HCT116 (cell line): ENCODE data around the gene CLEC3B. TPM values are rescaled to one million over a fixed set of nuclear protein-coding genes. Genes with fewer than 3 reads are reported as not detected.

ENCODE experiments used
- ATAC-seq: fragments of 200-7000 bp; cut with Tn5 transposase; 2 replicates; pipeline ENCODE4 v1.9.1; 2020; ENCODE audit warnings: mild to moderate bottlenecking, moderate library complexity
- BruUV-seq: library from RNA; stranded (reverse); fragments of 400-500 nt; replicated peaks from 2 replicates; lab custom pipeline; 2021; lab: Mats Ljungman, UMichigan
- CTCF ChIA-PET: fragments of 300-600 bp; sonication (Branson Sonifier 250); formaldehyde crosslinking; loops from one replicate; lab custom pipeline; 2021; ENCODE audit warnings: antibody characterized with exemption; lab: Charles Lee
- POLR2A ChIA-PET: fragments of 300-600, 350-600 bp; sonication (Branson Sonifier 250); formaldehyde crosslinking; loops from one replicate; lab custom pipeline; 2021; ENCODE audit warnings: antibody characterized with exemption; lab: Charles Lee
- RAD21 ChIA-PET, 2 experiments: fragments of 300-600 bp; sonication (Branson Sonifier 250); formaldehyde crosslinking; loops; one replicate each; lab custom pipeline; 2023; ENCODE audit warnings: low total read pairs in 2 of 2; ENCODE audit not compliant: uncharacterized antibody in 2 of 2, unreplicated experiment in 2 of 2, low non-redundant PET in 1 of 2; lab: Charles Lee
- DNase-seq: peaks from one replicate; pipeline ENCODE4 v3.0.0-alpha.2; 2010; ENCODE audit warnings: low read depth, low spot score
- H2AFZ ChIP-seq: fragments of 200-600 bp; shearing (Covaris generic), sonication (generic); 2 replicates; pipeline ENCODE4 v1.6.1; 2017; ENCODE audit warnings: low read depth, mixed run types, mixed read lengths, antibody characterized with exemption, low read length; ENCODE audit not compliant: poor library complexity, severe bottlenecking
- H3K27ac ChIP-seq: 2 replicates; pipeline ENCODE4 v1.5.1; 2012; ENCODE audit warnings: low read depth, low read length
- H3K27me3 ChIP-seq: fragments of 200-600 bp; sonication (generic); 2 replicates; pipeline ENCODE4 v1.6.1; 2016; ENCODE audit warnings: mixed run types, low read length, mixed read lengths; ENCODE audit not compliant: insufficient read depth
- H3K36me3 ChIP-seq, 2 experiments: fragments of 200-500 bp in 1 of 2; fragments of 200-600 bp in 1 of 2; sonication (Bioruptor generic) in 1 of 2; sonication (generic) in 1 of 2; 2 replicates each; pipeline versions ENCODE4 v1.5.1 to v1.6.1; 2014 to 2016; ENCODE audit warnings: low read length in 2 of 2, inconsistent platforms in 1 of 2, mixed read lengths in 1 of 2, mixed run types in 1 of 2; ENCODE audit not compliant: insufficient read depth in 2 of 2, control insufficient read depth in 1 of 2
- H3K4me1 ChIP-seq, 2 experiments: fragments of 200-600 bp in 1 of 2; sonication (generic) in 1 of 2; 2 replicates each; pipeline versions ENCODE4 v1.5.1 to v1.6.1; 2012 to 2017; ENCODE audit warnings: low read length in 2 of 2, inconsistent platforms in 1 of 2, mild to moderate bottlenecking in 1 of 2, mixed read lengths in 1 of 2, mixed run types in 1 of 2, moderate library complexity in 1 of 2; ENCODE audit not compliant: insufficient read depth in 2 of 2, control insufficient read depth in 1 of 2
- H3K4me2 ChIP-seq: fragments of 200-600 bp; sonication (generic); 2 replicates; pipeline ENCODE4 v1.6.1; 2017; ENCODE audit warnings: mixed run types, low read length, mixed read lengths
- H3K4me3 ChIP-seq, 2 experiments: fragments of 200-600 bp in 1 of 2; sonication (generic) in 1 of 2; replicated peaks in 1 of 2; 2 replicates each; pipeline ENCODE4 v1.5.1; 2011 to 2016; ENCODE audit warnings: low read length in 2 of 2, control low read depth in 1 of 2, low read depth in 1 of 2, mild to moderate bottlenecking in 1 of 2, mixed read lengths in 1 of 2, mixed run types in 1 of 2
- H3K79me2 ChIP-seq: fragments of 200-600 bp; sonication (generic); 2 replicates; pipeline ENCODE4 v1.6.1; 2017; ENCODE audit warnings: mild to moderate bottlenecking, mixed run types, low read length, moderate library complexity, mixed read lengths; ENCODE audit not compliant: insufficient read depth
- H3K9ac ChIP-seq: fragments of 200-600 bp; sonication (generic); 2 replicates; pipeline ENCODE4 v1.6.1; 2016; ENCODE audit warnings: low read length, mixed read lengths
- H3K9me2 ChIP-seq: fragments of 200-600 bp; sonication (generic), shearing (Covaris generic); 2 replicates; pipeline ENCODE4 v1.6.1; 2017; ENCODE audit warnings: mixed run types, mild to moderate bottlenecking, moderate library complexity; ENCODE audit not compliant: insufficient read depth
- H3K9me3 ChIP-seq, 2 experiments: fragments of 200-500 bp in 1 of 2; fragments of 200-600 bp in 1 of 2; sonication (Bioruptor generic) in 1 of 2; sonication (generic) in 1 of 2; 2 replicates each; pipeline ENCODE4 v1.6.1; 2014 to 2017; ENCODE audit warnings: low read length in 2 of 2, mixed read lengths in 2 of 2, inconsistent platforms in 1 of 2, low read depth in 1 of 2, mild to moderate bottlenecking in 1 of 2, mixed run types in 1 of 2, moderate library complexity in 1 of 2; ENCODE audit not compliant: control insufficient read depth in 1 of 2, insufficient read depth in 1 of 2
- H4K20me1 ChIP-seq: fragments of 200-600 bp; sonication (generic), shearing (Covaris generic); 2 replicates; pipeline ENCODE4 v1.6.1; 2017; ENCODE audit warnings: mixed run types, mild to moderate bottlenecking, moderate library complexity; ENCODE audit not compliant: insufficient read depth
- CBX3 ChIP-seq: IDR thresholded peaks from 2 replicates; pipeline ENCODE4 v1.6.1; 2012; ENCODE audit warnings: low read depth
- CEBPB ChIP-seq: IDR thresholded peaks from 2 replicates; pipeline ENCODE4 v1.6.1; 2012; ENCODE audit warnings: low read depth
- EGR1 ChIP-seq: IDR thresholded peaks from 2 replicates; pipeline ENCODE4 v1.6.1; 2012; ENCODE audit warnings: low read depth
- ELF1 ChIP-seq: IDR thresholded peaks from 2 replicates; pipeline ENCODE4 v1.6.1; 2012; ENCODE audit warnings: low read depth, borderline replicate concordance
- EZH2 ChIP-seq: fragments of 200-600 bp; sonication (generic); IDR thresholded peaks from 2 replicates; pipeline ENCODE4 v1.6.1; 2017; ENCODE audit warnings: antibody characterized with exemption, mixed run types
- EZH2phosphoT487 ChIP-seq: fragments of 200-600 bp; IDR thresholded peaks from 2 replicates; pipeline ENCODE4 v1.6.1; 2018; ENCODE audit warnings: antibody characterized with exemption, borderline replicate concordance
- POLR2A ChIP-seq: IDR thresholded peaks from 2 replicates; pipeline ENCODE4 v1.7.0; 2011; ENCODE audit warnings: borderline replicate concordance; ENCODE audit not compliant: insufficient read depth, insufficient read length; ENCODE audit errors: extremely low read depth
- POLR2AphosphoS5 ChIP-seq: IDR thresholded peaks from 2 replicates; pipeline ENCODE4 v1.6.1; 2011; ENCODE audit warnings: mild to moderate bottlenecking, low read depth, low read length, moderate library complexity
- RAD21 ChIP-seq: IDR thresholded peaks from 2 replicates; pipeline ENCODE4 v1.6.1; 2012; ENCODE audit warnings: low read depth, mild to moderate bottlenecking
- REST ChIP-seq: IDR thresholded peaks from 2 replicates; pipeline ENCODE4 v1.6.1; 2012; ENCODE audit warnings: low read depth
- SIN3A ChIP-seq: IDR thresholded peaks from 2 replicates; pipeline ENCODE4 v1.6.1; 2012; ENCODE audit warnings: low read depth
- SP1 ChIP-seq: IDR thresholded peaks from 2 replicates; pipeline ENCODE4 v1.6.1; 2012; ENCODE audit warnings: low read depth
- SRF ChIP-seq: IDR thresholded peaks from 2 replicates; pipeline ENCODE4 v1.6.1; 2012; ENCODE audit warnings: low read depth
- TCF7L2 ChIP-seq: IDR thresholded peaks from 2 replicates; pipeline ENCODE4 v1.7.0; 2011; ENCODE audit warnings: borderline replicate concordance, inconsistent platforms; ENCODE audit not compliant: insufficient read depth, insufficient read length; ENCODE audit errors: extremely low read depth
- YY1 ChIP-seq: IDR thresholded peaks from 2 replicates; pipeline ENCODE4 v1.6.1; 2011; ENCODE audit warnings: low read length, low read depth, moderate library complexity, mild to moderate bottlenecking; ENCODE audit not compliant: insufficient replicate concordance; ENCODE audit errors: extremely low read depth
- ZFX ChIP-seq: fragments of 450-650 bp; IDR thresholded peaks from 2 replicates; pipeline ENCODE4 v1.6.1; 2017
- intact Hi-C: fragments of 100-400 bp; cut with micrococcal nuclease; formaldehyde crosslinking; loops from 2 replicates; pipeline ENCODE4 v1.10.0; 2022
- total RNA-seq: library from RNA; stranded (reverse); gene quantifications from one replicate; pipeline ENCODE4 v1.2.1, GENCODE V29; 2021; ENCODE audit not compliant: unreplicated experiment
- TF ChIP-seq, protein P1 (sequence below), 3 experiments: fragments of 200-600 bp in 1 of 3; sonication (generic) in 1 of 3; IDR thresholded peaks in 2 of 3; conservative IDR thresholded peaks in 1 of 3; 2 replicates each; pipeline ENCODE4 v1.5.1; 2012 to 2017; ENCODE audit warnings: low read depth in 2 of 3, low read length in 2 of 3, antibody characterized with exemption in 1 of 3, borderline replicate concordance in 1 of 3, control low read depth in 1 of 3, mild to moderate bottlenecking in 1 of 3, mixed read lengths in 1 of 3, mixed run types in 1 of 3, moderate library complexity in 1 of 3; ENCODE audit not compliant: insufficient read depth in 1 of 3
- TF ChIP-seq, protein P2 (sequence below): IDR thresholded peaks from 2 replicates; pipeline ENCODE4 v1.6.1; 2011; ENCODE audit warnings: mild to moderate bottlenecking, low read length, moderate library complexity; ENCODE audit not compliant: insufficient replicate concordance; ENCODE audit errors: extremely low read depth
- TF ChIP-seq, protein P3 (sequence below): IDR thresholded peaks from 2 replicates; pipeline ENCODE4 v1.6.1; 2012

Gene CLEC3B
- total RNA-seq, 1 experiment from 2014 or later: 0.57 TPM

- Histone ChIP-seq H3K27me3 (no peaks in the 10 kb centered on the region), H3K4me3 (no peak overlapping the region), H2AFZ (no peak overlapping the region), H3K9me2 (no peaks in the 10 kb centered on the region), H3K4me2 (no peak overlapping the region), H3K9me3 (no peaks in the 10 kb centered on the region), H3K27ac (no peak overlapping the region), H3K36me3 (peaks cover 13% of the 10 kb centered on the region in 2 experiments; a peak in 2 of 4 replicates), H4K20me1 (no peaks in the 10 kb centered on the region), H3K9ac (no peak overlapping the region), H3K79me2 (no peaks in the 10 kb centered on the region), H3K4me1 (no peaks in the 10 kb centered on the region)
- TF ChIP-seq TCF7L2: no peak
- TF ChIP-seq EZH2: no peak
- TF ChIP-seq POLR2A: no peak
- no peak for TF ChIP-seq SP1
- no peak for TF ChIP-seq YY1
- no peak for TF ChIP-seq SIN3A
- TF ChIP-seq ZFX: no peak
- TF ChIP-seq, protein P1, sequence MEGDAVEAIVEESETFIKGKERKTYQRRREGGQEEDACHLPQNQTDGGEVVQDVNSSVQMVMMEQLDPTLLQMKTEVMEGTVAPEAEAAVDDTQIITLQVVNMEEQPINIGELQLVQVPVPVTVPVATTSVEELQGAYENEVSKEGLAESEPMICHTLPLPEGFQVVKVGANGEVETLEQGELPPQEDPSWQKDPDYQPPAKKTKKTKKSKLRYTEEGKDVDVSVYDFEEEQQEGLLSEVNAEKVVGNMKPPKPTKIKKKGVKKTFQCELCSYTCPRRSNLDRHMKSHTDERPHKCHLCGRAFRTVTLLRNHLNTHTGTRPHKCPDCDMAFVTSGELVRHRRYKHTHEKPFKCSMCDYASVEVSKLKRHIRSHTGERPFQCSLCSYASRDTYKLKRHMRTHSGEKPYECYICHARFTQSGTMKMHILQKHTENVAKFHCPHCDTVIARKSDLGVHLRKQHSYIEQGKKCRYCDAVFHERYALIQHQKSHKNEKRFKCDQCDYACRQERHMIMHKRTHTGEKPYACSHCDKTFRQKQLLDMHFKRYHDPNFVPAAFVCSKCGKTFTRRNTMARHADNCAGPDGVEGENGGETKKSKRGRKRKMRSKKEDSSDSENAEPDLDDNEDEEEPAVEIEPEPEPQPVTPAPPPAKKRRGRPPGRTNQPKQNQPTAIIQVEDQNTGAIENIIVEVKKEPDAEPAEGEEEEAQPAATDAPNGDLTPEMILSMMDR (IDR thresholded peaks at IDR 0.05 in 2 of 3, conservative IDR thresholded peaks at IDR 0.05 in 1 of 3; ENCODE audit: borderline replicate concordance in 1 of 3, insufficient read depth in 1 of 3, low read depth in 2 of 3, low read length in 2 of 3): no peak
- no peak for TF ChIP-seq RAD21
- TF ChIP-seq REST: no peak
- TF ChIP-seq ELF1: no peak
- TF ChIP-seq CEBPB: no peak
- TF ChIP-seq, protein P2, sequence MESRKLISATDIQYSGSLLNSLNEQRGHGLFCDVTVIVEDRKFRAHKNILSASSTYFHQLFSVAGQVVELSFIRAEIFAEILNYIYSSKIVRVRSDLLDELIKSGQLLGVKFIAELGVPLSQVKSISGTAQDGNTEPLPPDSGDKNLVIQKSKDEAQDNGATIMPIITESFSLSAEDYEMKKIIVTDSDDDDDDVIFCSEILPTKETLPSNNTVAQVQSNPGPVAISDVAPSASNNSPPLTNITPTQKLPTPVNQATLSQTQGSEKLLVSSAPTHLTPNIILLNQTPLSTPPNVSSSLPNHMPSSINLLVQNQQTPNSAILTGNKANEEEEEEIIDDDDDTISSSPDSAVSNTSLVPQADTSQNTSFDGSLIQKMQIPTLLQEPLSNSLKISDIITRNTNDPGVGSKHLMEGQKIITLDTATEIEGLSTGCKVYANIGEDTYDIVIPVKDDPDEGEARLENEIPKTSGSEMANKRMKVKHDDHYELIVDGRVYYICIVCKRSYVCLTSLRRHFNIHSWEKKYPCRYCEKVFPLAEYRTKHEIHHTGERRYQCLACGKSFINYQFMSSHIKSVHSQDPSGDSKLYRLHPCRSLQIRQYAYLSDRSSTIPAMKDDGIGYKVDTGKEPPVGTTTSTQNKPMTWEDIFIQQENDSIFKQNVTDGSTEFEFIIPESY: no peak
- no peak for TF ChIP-seq EGR1
- no peak for TF ChIP-seq SRF
- TF ChIP-seq, protein P3, sequence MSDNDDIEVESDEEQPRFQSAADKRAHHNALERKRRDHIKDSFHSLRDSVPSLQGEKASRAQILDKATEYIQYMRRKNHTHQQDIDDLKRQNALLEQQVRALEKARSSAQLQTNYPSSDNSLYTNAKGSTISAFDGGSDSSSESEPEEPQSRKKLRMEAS: no peak
- TF ChIP-seq CBX3: no peak
- no peak for TF ChIP-seq POLR2AphosphoS5
- no peak for TF ChIP-seq EZH2phosphoT487
- no peak for DNase-seq
- RAD21 ChIA-PET: no interaction called here
- POLR2A ChIA-PET: no interaction called here
- CTCF ChIA-PET: no interaction called here
- intact Hi-C loops: no loop called here
- BruUV-seq: no TSS peak
- ATAC-seq: no peak
Observed at GRCh38 chr3:45011756-45012508, 14.2 kb upstream of the CLEC3B start.
